Activated CD8-positive, alpha-beta memory T cell treated with anti-CD3 and anti-CD28 coated beads, Interleukin-2, amount 50 U/mL, for 48 hours (primary cell): ENCODE data around the gene CYP3A7.
"Not testable (repeated sequence)": the region's sequence is repeated elsewhere in the genome, so short reads cannot be mapped to it uniquely, and the experiment has no call there.

Experiments
- DNase-seq: peaks from one replicate; pipeline ENCODE4 v3.0.0-alpha.2; 2020

Gene CYP3A7

DNA sequence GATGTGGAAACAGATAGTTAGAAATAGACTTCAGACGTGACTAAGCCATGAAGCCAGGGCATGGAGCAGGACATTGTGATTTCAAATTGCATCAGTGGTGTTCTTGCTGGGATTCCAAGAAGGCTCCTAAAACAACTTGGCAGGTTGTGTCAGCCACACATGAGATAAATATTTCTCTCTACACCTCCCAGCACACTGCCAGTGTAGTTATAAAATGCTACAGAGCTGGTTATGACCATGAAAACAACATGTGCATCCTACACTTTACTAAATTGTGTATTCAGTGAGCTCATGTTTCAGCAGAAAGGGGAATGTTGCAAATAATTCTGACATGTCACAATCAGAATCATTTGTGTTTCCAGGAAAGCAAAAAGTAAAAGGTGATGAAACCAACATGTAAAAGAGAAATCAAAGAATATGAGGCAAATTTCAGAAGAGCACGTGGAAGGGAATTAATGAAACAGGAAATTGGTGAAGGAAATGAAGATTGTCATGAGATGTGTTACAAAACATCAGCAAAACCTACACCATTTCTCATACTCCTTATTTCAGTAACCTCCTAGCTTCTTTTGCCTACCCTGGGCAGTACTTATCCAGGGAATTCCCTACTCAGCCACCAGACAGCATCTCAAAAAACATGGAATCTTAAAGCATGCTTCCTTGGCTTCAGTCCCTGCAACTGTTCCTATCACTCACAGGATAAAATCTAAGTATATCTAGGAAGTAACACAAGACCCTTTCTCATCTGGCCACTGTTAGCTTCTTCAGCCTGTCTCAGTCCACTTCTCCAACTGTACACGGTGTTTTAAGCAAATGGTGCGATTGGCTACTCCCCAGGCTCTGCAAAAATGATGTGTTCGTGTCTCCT, 5.8 kb upstream of the CYP3A7 start:
- DNase-seq, result no peak

DNA sequence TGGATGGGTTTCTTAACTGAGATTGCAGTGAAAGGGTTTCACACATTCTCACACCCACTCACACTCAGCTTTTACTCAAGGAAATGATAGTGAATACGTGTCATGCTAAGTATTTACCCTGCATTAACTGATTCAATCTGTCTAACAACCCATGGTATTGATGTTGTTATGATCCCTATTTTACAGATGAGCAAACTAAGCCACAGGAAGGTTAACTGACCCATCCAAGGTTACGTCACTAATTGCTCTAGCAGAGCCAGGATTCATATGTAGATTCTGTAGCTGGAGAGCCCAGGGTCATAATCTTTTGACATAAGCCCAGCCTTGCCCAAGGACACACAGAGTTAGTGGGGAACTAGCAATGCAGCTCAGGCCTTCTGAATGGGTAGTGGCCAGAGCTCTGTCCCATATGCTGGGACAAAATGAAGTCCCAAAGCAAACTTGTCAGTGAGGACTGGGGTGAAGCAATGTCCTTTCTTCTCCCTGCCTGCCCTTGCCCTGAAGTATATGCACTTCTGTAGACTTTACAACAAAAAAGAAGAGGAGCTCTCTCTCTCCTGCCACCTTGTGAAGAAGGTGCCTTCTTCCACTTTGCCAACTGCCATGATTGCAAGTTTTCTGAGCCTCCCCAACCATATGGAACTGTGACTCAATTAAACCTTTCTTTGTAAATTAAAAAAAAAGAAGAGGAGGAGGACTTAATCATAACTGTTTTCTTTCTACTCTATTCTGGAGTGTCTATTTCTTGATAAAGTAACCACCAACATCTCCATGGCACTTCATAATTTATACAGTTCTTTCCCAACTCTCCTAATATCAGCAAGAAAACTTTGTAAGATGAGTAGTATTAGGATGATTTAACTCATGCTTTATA, 4.9 kb upstream of the CYP3A7 start:
- no peak for DNase-seq

DNA sequence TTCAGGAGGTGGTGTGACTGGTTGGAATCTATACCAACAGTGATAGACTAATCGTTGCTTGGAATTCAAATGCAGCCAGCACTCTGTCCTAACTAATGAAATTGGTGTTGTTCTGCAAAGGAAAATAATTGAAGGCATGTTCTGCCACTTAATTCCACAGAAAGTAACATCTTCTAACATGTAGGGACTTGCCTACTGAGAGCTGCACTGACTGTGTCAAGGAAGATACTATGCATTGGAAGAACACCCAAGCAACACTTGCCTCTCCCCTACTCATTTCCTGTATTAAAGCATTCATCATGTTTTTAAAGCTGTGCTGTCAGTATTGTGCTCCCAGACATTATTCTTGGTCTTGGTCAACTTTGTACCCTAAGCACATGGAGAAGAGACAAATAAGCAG, 2.7 kb upstream of the CYP3A7 start:
- DNase-seq, result no peak

DNA sequence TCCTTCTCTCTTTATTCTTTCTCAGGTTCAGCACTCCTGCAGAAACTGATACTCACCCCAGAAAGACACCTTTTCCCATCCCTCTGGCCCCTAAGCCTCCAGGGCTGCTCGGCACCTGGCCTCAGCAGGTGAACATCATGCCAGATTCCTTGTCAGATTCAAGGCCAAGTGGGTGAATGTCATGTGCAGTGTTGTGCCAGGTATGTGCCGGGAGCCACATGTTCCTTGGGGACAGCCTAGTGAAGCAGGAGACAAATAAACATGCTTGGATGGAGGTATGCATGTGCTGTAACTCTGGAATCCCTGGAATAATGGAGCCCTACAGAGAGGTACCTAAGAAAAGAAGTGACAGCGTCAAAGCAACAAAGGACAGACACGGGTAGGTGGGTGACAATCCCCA, 1.7 kb upstream of the CYP3A7 start:
- not testable (repeated sequence) for DNase-seq

DNA sequence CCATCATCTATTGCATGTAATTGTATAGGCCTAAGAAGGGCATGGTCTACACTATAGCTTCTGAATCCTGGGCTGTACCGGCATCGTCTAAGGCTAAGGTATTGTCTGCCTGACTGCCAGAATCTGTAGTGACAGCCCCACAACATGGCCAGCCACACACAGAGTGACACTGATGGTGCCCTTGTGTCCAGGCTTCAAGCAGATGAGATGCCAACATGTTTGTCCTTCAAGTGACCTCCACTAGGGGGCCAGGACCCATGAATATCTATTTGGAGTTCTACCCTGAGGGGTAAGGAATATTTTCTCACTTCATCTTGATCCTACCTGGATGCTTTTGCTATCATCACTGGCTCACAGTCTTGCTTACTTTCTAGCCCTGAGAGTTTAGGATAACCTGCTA, 1.5 kb downstream of the CYP3A7 start:
- DNase-seq, result no peak

DNA sequence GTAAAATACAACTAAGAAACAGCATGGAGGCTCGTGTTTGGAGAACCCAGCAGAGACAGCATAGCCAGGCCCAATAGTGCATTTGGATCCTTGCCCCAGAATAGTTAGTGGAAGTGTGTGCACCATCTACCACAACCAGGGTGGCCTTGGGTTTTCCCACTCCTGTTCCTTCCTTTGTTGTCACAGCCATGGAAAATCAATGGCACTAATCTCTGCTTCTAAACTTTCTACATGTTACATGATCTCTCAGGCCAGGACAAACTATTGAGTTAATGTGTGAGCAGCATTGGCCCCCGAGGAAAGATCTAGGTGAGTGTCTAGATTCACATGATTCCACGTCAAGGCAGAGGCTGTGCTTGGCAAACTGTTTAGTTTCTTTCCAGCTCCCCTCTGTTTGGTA, 2.0 kb downstream of the CYP3A7 start:
- no peak for DNase-seq

DNA sequence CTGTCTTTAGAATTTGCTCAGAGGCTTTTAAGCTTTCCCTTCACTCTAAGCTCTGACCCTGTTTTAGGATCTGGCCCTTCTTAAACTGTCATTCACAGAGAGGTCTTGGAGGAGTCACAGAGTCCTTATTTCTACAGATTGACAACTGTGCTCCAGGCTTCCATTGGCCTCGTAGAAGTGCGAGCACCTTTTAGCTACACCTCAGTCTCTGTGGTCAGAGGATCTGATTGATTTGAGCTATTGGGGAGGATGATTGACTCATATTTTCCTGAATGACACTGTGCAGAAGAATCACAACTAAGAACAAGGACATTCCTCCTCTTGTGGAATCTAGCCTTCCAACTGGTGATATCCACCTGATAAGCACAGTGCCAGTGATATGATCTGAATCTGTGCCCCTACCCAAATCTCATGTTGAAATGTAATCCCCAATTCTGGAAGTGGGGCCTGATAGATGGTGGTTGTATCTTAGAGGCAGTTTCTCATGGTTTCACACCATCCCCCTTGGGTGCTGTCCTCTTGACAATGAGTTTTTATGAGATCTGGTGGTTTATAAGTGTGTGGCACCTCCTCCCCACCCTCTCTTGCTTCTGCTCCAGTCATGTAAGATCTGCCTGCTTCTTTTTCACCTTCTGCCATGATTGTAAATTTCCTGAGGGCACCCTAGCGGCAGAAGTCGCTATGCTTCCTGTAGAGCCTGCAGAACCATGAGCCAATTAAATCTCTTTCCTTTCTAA, 3.2 kb downstream of the CYP3A7 start:
- DNase-seq, result no peak

DNA sequence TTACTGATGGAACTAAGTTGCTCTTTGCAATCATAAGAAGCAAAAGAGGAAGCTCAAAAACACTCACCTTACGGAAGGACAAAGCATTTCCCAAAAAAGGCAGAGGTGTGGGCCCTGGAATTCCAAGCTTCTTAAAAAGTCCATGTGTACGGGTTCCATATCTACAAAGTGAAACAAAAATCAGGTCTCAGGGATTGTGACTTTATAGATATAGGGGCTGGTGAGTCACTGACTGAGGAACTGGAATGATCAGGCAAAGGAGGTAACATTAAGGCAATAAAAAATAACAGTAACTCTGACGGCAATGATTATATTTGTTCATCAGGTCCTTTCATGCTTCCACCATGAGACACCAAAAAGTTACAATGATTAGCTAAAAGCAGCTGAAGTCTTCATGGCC, 4.0 kb downstream of the CYP3A7 start:
- no peak for DNase-seq

DNA sequence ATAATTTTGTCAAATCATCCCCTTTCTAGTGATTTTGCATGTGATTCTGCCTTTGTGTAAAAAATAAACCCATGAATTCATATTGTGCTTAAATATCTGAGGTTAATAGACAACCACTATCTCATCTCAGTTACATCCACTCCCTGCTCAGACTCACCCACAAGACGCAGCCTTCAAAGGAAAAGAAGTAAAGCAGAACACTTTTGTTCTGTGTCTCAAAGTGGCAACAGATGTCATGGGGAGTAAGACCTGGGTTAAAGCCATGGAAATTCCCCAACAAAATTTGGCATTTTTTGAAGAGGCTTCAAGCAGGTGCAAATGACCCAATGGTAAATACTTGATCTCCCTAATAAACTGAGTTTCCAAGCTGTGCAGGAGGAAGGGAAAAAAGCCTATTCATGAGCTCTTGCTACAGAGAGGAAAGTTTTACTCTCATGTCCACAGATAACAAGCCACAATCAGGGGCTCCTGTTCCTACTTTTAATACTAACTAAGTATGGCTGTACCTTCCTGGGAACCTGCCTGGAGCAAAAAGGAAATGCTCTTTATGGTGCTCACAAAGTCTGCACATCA, 4.7 kb downstream of the CYP3A7 start:
- DNase-seq, result no peak

DNA sequence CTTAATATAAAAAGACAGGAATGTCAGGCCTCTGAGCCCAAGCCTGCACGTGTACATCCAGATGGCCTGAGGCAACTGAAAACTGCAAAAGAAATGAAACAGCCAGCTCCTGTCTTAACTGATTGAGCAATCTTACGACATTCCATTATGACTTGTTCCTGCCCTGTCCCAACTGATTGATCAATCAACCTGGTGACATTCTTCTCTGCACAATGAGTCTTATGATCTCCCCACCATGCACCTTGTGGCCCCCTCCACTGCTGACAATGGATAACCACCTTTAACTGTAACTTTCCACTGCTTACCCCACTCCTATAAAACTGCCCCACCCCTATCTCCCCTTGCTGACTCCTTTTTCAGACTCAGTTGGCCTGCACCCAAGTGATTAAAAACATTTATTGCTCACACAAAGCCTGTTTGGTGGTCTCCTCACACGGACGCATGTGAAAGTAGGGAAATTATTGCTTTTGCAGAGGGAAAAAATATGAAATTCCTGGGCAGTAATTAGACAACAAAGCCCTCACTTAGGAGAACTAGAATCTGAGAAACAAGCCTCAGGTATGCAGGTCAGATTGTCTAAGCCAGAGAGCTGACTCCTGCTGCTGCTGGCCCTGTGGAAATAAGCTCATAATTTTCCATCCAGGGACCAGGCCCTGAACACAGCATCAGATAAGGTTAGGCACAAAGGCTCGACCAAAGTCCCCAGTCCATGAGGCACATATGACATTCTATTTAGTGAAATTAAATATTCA, 5.3 kb downstream of the CYP3A7 start:
- no peak for DNase-seq

DNA sequence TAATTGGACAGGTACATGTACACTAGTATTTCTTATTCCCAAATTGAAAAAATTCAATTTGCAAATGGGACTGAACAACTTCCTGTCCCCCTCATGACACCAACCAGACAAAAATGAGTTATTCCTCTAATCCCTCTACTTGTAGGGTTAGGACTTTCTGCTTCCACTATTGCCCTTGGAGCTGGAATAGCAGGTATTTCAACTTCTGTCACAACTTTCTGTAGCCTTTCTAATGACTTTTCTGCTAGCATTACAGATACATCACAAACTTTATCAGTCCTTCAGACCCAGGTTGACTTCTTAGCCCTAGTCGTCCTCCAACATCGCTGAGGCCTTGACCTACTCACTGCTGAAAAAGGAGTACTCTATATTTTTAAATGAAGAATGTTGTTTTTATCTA, 6.4 kb downstream of the CYP3A7 start:
- no peak for DNase-seq

DNA sequence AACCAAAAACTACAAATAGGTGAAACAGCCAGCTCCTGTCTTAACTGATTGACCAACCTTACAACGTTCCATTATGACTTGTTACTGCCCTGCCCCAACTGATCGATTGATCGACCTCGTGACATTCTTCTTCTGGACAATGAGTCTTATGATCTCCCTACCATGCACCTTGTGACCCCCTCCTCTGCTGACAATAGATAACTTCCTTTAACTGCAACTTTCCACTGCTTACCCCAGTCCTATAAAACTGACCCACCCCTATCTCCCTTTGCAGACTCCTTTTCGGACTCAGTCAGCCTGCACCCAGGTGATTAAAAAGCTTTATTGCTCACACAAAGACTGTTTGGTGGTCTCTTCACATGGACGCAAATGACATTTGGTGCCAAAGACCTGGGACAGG, 11.8 kb downstream of the CYP3A7 start:
- not testable (repeated sequence) for DNase-seq

DNA sequence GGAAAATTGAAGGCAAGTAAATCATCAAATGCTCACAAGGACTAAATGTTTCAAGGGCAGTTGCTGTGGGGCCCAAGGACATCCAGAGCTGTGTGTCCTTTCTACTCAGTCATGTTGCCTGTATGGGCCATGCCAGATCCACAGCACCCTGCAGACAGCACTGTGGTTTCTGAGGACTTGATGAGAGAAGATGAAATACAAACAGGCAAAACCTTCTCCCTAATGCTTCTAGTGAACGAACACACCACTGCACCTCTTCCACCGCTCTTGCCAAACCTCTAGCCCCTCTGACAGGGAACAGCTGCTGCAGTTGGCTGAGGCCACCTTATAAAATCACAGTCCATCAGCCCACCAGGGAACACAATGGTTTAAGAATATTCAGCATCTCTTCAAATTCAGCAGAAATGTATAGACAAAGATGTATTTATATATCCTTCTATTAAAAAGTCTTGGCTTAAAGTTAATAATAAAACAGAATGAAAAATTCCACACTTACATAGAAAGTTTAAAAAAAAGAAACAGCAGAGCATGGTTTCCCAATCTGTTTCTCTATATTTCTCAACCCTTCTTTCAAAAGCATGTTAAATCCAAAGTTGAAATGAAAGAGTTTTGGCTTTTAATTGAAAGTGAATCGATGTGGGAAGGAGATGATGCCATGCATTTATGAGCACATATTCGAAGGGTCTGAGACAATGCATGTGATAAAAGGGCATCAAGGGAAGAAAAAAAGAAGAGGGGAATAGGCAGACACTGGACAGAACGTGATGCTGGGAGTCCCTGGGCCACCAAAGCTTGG, 14.0 kb downstream of the CYP3A7 start:
- DNase-seq, result no peak

DNA sequence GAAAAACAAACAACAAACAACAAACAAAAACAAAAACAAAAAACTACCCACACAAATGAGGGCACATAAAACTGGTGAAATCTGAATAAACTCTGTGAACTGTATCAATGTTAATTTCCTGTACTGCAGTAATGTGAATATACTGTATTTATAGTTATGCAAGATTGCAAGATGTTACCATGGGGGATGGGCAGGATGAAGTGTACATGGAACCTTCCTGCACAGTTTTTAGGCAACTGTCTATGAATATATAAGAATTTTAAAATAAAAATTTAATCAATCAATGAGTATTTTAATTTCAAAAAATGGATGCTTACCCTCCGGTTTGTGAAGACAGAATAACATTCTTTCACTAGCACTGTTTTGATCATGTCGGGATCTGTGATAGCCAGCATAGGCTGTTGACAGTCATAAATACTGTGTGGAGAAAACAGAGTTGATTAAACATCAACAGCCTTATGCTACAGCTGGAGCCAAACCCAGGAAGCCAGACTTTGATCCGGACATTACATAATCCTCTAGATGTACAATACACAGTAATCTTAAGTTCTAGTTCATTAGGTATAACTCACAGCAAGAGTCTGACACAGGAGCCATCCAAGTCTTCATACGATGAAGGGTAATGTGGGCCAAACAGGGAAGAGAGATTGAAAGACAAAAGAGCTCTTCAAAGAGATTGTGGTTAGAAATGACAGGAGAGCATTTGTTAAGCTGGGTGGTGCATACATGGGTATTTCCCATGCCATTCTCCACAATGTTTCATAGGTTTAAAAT, 14.8 kb downstream of the CYP3A7 start:
- DNase-seq, result no peak

DNA sequence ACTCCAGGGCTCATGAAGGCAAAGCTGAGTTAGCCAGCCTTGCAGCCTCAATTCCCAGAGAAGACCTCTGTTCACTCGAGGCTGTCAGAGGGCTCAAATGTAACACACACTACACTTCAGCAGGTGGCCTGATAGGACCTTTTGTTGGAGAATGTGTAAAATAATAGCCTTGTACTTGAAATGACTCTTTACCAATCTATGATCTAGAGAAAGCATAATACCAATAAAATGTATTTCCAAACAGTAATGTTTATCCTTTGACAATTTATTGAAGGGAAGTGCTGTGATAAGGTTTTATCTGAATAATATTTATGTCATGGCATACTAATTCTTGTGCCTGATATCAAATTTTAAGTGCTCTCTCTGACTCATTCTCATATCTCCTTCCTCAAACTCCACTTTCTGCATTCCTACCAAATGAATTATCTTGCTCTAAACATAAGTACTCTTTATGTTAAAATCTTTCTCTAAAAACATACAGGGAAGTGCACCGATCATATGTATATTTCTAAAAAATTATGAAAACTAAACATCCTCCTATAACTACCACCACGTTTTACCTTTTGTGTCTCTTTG, 20.9 kb downstream of the CYP3A7 start:
- no peak for DNase-seq

DNA sequence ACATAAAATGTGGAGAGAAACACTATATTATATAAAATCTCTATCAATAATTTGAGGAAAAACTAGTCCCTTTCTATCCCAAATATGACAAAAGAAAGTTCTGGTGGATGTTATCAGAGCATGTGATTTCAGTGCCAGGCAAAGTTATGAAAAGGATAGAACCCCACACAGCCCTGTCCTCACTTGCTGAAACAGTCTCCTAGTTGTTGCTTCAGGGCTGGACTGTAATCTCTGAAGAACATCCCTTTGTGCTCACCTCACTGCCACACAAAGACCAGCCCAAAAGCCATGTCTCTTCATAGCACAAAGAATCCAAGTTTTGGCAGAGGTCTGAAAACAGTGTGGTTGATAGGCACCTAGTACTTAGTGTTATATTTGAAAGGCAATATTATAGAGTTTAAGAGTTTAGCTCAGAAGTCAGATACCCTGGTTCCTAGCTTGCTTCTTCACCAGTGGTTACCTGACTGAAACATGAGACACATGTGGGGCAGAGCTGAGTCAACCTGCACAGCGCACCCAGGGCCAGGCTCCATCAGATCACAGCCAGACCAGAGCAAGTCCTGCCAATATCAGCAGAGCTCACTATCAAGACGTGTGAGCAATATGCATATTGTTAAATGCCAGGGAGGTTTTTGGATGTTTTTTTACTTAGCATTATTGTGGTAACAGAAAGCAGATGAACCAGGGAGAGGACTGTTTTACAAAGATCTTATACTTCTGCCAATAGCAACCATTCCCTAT, 25.0 kb downstream of the CYP3A7 start:
- DNase-seq, result no peak

DNA sequence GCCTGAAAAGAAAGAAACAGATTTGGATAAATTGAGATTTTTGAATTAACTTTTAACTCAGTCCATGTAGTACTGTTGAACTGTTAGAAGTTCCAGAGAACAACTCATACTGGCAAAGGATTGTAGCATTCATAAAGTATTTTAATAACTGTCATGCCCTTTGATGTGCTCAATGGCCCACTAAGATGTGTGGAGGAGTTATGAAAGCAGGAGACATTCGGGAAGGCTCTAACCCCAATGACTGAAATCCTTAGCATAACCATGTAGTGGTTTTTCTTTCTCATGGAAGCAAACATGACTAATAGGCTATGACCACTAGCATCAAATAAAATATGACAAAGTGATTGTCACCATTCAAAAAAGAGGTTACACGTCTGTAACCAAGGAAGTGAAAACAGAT, 25.7 kb downstream of the CYP3A7 start:
- DNase-seq, result no peak

DNA sequence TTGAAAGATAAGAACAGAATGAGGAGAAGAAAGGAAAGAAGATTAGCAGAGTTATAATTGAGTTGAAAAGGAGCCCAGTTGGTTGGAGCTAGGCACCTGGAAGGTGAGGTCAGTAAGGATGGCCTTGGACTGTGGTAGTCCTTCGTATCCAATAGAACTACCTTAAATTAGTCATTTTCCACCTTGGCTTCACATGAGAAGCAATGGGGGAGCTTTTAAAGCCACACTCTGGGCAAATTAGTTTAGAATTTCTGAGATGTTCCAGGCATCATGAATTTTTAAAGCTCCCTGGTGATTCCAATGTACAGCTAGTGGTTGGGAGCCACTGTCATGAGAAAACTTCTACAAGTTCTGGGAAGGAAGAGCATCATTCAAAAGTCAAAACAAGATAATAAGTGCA, 27.9 kb downstream of the CYP3A7 start:
- DNase-seq, result no peak

DNA sequence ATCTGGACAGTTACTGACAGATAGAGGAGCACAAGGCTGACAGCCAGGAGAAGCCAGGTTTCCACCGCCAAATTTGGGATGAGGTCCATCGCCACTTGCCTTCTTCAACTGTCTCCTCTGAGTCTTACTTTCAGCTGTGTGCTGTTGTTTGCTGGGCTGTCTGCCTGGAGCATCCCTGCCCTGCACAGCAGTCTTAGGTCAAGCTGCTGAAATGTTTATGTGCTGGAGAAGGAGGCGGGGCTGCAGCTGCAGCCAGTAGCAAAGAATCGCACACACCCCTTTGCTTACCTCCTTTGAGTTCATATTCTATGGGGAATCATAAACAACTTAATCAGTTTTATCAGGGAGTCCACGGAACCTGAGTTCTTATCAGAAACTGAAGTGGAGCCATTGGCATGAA, 35.0 kb downstream of the CYP3A7 start:
- DNase-seq, result no peak
